Neural cell (in vitro differentiated cells): ENCODE measurements around the gene RYR2. TPM values are rescaled to one million over a fixed set of nuclear protein-coding genes. Genes with fewer than 3 reads are reported as not detected.

Source experiments
- H2AFZ ChIP-seq: fragments of 200-600, 300-800 bp; sonication (generic), shearing (Covaris generic); 2 replicates; pipeline ENCODE4 v1.6.0; 2014; ENCODE audit warnings: low read depth, mild to moderate bottlenecking, antibody characterized with exemption, low read length, moderate library complexity
- H3F3A ChIP-seq: fragments of 200-600 bp; shearing (Covaris generic); 2 replicates; pipeline ENCODE4 v1.6.1; 2016; ENCODE audit warnings: mild to moderate bottlenecking, moderate library complexity, mixed read lengths, antibody characterized with exemption, low read length; ENCODE audit not compliant: insufficient read depth, poor library complexity, severe bottlenecking
- H3K27ac ChIP-seq: fragments of 200-600, 300-800 bp; sonication (generic), shearing (Covaris generic); 2 replicates; pipeline ENCODE4 v1.5.1; 2014; ENCODE audit warnings: mild to moderate bottlenecking, low read length, moderate library complexity
- H3K27me3 ChIP-seq: fragments of 300-800, 200-600 bp; sonication (generic), shearing (Covaris generic); 2 replicates; pipeline ENCODE4 v1.6.0; 2014; ENCODE audit warnings: mild to moderate bottlenecking, low read depth, low read length, moderate library complexity; ENCODE audit not compliant: insufficient read depth
- H3K36me3 ChIP-seq: fragments of 300-800, 200-600 bp; sonication (generic), shearing (Covaris generic); 2 replicates; pipeline ENCODE4 v1.5.1; 2014; ENCODE audit warnings: mild to moderate bottlenecking, antibody characterized with exemption, low read length, moderate library complexity; ENCODE audit not compliant: insufficient read depth
- H3K4me2 ChIP-seq: fragments of 300-800, 200-600 bp; sonication (generic), shearing (Covaris generic); 2 replicates; pipeline ENCODE4 v1.6.0; 2014; ENCODE audit warnings: mild to moderate bottlenecking, low read length
- H3K4me3 ChIP-seq: fragments of 300-800, 200-600 bp; sonication (generic), shearing (Covaris generic); 2 replicates; pipeline ENCODE4 v1.5.1; 2014; ENCODE audit warnings: mild to moderate bottlenecking, low read length, moderate library complexity
- H3K79me2 ChIP-seq: fragments of 200-600 bp; shearing (Covaris generic); replicated peaks from 2 replicates; pipeline ENCODE4 v1.6.0; 2014; ENCODE audit warnings: mild to moderate bottlenecking, low read length, moderate library complexity; ENCODE audit not compliant: insufficient read depth
- H3K9ac ChIP-seq: fragments of 300-800, 200-600 bp; sonication (generic), shearing (Covaris generic); 2 replicates; pipeline ENCODE4 v1.6.1; 2016; ENCODE audit warnings: mild to moderate bottlenecking, low read length, mixed read lengths
- H3K9me2 ChIP-seq: fragments of 200-600 bp; shearing (Covaris generic); 2 replicates; pipeline ENCODE4 v1.6.1; 2016; ENCODE audit warnings: mild to moderate bottlenecking, low read length, mixed read lengths; ENCODE audit not compliant: insufficient read depth
- H3K9me3 ChIP-seq: fragments of 200-600, 300-800 bp; sonication (generic), shearing (Covaris generic); 2 replicates; pipeline ENCODE4 v1.6.1; 2016; ENCODE audit warnings: mild to moderate bottlenecking, mixed run types, low read length, moderate library complexity, mixed read lengths
- H4K20me1 ChIP-seq: fragments of 200-600 bp; shearing (Covaris generic); 2 replicates; pipeline ENCODE4 v1.6.1; 2016; ENCODE audit warnings: mild to moderate bottlenecking, mixed run types; ENCODE audit not compliant: insufficient read depth
- CTCF ChIP-seq: fragments of 450-650 bp; IDR thresholded peaks from 2 replicates; pipeline ENCODE4 v1.5.1; 2014; ENCODE audit warnings: antibody characterized with exemption, mild to moderate bottlenecking, moderate library complexity; ENCODE audit not compliant: poor library complexity, severe bottlenecking
- EP300 ChIP-seq: fragments of 450-650 bp; conservative IDR thresholded peaks from 2 replicates; pipeline ENCODE4 v1.6.1; 2014; ENCODE audit warnings: antibody characterized with exemption, mild to moderate bottlenecking, moderate library complexity; ENCODE audit not compliant: poor library complexity, severe bottlenecking
- EZH2 ChIP-seq: fragments of 200-600, 300-800 bp; shearing (Covaris generic), sonication (generic); IDR thresholded peaks from 2 replicates; pipeline ENCODE4 v1.6.1; 2014; ENCODE audit warnings: antibody characterized with exemption, low read length, borderline replicate concordance, mild to moderate bottlenecking; ENCODE audit not compliant: insufficient read depth, poor library complexity, severe bottlenecking
- MXI1 ChIP-seq: fragments of 450-650 bp; conservative IDR thresholded peaks from 2 replicates; pipeline ENCODE4 v1.6.1; 2014; ENCODE audit warnings: antibody characterized with exemption, mild to moderate bottlenecking; ENCODE audit not compliant: poor library complexity, severe bottlenecking
- POLR2AphosphoS5 ChIP-seq: IDR thresholded peaks from 2 replicates; pipeline ENCODE4 v1.6.1; 2012
- RAD21 ChIP-seq: fragments of 450-650 bp; conservative IDR thresholded peaks from 2 replicates; pipeline ENCODE4 v1.6.1; 2014; ENCODE audit warnings: antibody characterized with exemption, mild to moderate bottlenecking, moderate library complexity
- REST ChIP-seq: IDR thresholded peaks from 2 replicates; pipeline ENCODE4 v1.6.1; 2012; ENCODE audit warnings: borderline replicate concordance
- SMC3 ChIP-seq: fragments of 450-650 bp; conservative IDR thresholded peaks from 2 replicates; pipeline ENCODE4 v1.6.1; 2014; ENCODE audit warnings: antibody characterized with exemption, mild to moderate bottlenecking, moderate library complexity; ENCODE audit not compliant: poor library complexity
- TAF1 ChIP-seq: IDR thresholded peaks from 2 replicates; pipeline ENCODE4 v1.6.1; 2012; ENCODE audit warnings: low read depth
- polyA plus RNA-seq: library from polyadenylated mRNA; depleted of rRNA; stranded (reverse); fragments of >200 nt; gene quantifications from 2 replicates; pipeline ENCODE4 v1.2.3, GENCODE V29; 2014

Gene RYR2
- polyA plus RNA-seq, 1 donor from 2014 or later, result 3.8 TPM

DNA sequence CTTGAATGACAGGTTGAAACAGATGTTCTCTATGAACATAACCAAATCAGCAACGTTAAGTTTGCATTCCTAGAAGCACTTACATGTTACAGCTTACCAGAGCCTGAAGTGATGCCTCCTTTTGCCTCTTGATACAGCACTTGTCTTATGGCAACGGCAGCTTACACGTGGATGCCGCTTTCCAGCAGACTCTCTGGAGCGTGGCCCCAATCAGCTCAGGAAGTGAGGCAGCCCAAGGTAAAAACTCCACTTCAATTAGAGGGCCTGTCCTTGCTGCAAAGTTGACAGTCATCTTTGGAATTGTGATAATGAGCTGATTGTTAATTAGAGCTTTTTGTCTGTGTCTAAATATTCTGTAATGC lies 345.1 kb downstream of the RYR2 start:
- Histone ChIP-seq H3K4me3 (no peak overlapping the region), H3K9me3 (peaks cover 4% of the 10 kb centered on the region), H3K27me3 (no peaks in the 10 kb centered on the region), H3K79me2 (no peaks in the 10 kb centered on the region), H3K4me2 (no peak overlapping the region), H3K36me3 (no peaks in the 10 kb centered on the region), H2AFZ (no peak overlapping the region), H3K9me2 (no peaks in the 10 kb centered on the region), H3K9ac (no peak overlapping the region), H3F3A (no peaks in the 10 kb centered on the region), H4K20me1 (no peaks in the 10 kb centered on the region), H3K27ac (no peak overlapping the region)
- TF ChIP-seq POLR2AphosphoS5 (no peak), CTCF (no peak), EZH2 (no peak), EP300 (no peak), SMC3 (no peak), RAD21 (no peak), REST (no peak), MXI1 (no peak), TAF1 (no peak)

- Histone ChIP-seq H3K27me3 (no peaks in the 10 kb centered on the region), H3K27ac (no peak overlapping the region), H3K4me2 (no peak overlapping the region), H3K9me3 (peaks cover 4% of the 10 kb centered on the region), H2AFZ (no peak overlapping the region), H3F3A (no peaks in the 10 kb centered on the region), H3K79me2 (no peaks in the 10 kb centered on the region), H4K20me1 (no peaks in the 10 kb centered on the region), H3K9ac (no peak overlapping the region), H3K9me2 (no peaks in the 10 kb centered on the region), H3K4me3 (no peak overlapping the region), H3K36me3 (no peaks in the 10 kb centered on the region)
- no peak for TF ChIP-seq EP300
- TF ChIP-seq REST, result no peak
- no peak for TF ChIP-seq RAD21
- TF ChIP-seq CTCF, result no peak
- no peak for TF ChIP-seq SMC3
- TF ChIP-seq TAF1, result no peak
- TF ChIP-seq EZH2, result no peak
- no peak for TF ChIP-seq POLR2AphosphoS5
- TF ChIP-seq MXI1, result no peak
Measured at GRCh38 chr1:237390823-237391222, 348.8 kb downstream of the RYR2 start.
